Ishikawa (cell line): ENCODE measurements around the gene ANKFY1.

Experiments used
- CEBPB ChIP-seq: IDR thresholded peaks from 2 replicates; pipeline ENCODE4 v1.6.1; 2012
- CREB1 ChIP-seq: IDR thresholded peaks from 2 replicates; pipeline ENCODE4 v1.6.1; 2012; ENCODE audit warnings: low read depth
- EGR1 ChIP-seq: IDR thresholded peaks from 2 replicates; pipeline ENCODE4 v1.6.1; 2012
- EP300 ChIP-seq: IDR thresholded peaks from 2 replicates; pipeline ENCODE4 v1.6.1; 2012; ENCODE audit warnings: borderline replicate concordance
- MAX ChIP-seq: IDR thresholded peaks from 2 replicates; pipeline ENCODE4 v1.6.1; 2012
- RAD21 ChIP-seq: IDR thresholded peaks from 2 replicates; pipeline ENCODE4 v1.6.1; 2012; ENCODE audit warnings: low read depth
- TAF1 ChIP-seq: IDR thresholded peaks from 2 replicates; pipeline ENCODE4 v1.6.1; 2012; ENCODE audit warnings: low read depth, mild to moderate bottlenecking
- YY1 ChIP-seq: IDR thresholded peaks from 2 replicates; pipeline ENCODE4 v1.6.1; 2012; ENCODE audit warnings: low read depth
- TF ChIP-seq, protein P1 (sequence below): IDR thresholded peaks from 2 replicates; pipeline ENCODE4 v1.6.1; 2012
- TF ChIP-seq, protein P2 (sequence below): IDR thresholded peaks from 2 replicates; pipeline ENCODE4 v1.6.1; 2012; ENCODE audit warnings: low read depth, mild to moderate bottlenecking

- no peak for TF ChIP-seq TAF1
- no peak for TF ChIP-seq YY1
- no peak for TF ChIP-seq EGR1
- TF ChIP-seq, protein P1, sequence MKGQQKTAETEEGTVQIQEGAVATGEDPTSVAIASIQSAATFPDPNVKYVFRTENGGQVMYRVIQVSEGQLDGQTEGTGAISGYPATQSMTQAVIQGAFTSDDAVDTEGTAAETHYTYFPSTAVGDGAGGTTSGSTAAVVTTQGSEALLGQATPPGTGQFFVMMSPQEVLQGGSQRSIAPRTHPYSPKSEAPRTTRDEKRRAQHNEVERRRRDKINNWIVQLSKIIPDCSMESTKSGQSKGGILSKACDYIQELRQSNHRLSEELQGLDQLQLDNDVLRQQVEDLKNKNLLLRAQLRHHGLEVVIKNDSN: no peak
- TF ChIP-seq MAX: no peak
- no peak for TF ChIP-seq RAD21
- TF ChIP-seq, protein P2, sequence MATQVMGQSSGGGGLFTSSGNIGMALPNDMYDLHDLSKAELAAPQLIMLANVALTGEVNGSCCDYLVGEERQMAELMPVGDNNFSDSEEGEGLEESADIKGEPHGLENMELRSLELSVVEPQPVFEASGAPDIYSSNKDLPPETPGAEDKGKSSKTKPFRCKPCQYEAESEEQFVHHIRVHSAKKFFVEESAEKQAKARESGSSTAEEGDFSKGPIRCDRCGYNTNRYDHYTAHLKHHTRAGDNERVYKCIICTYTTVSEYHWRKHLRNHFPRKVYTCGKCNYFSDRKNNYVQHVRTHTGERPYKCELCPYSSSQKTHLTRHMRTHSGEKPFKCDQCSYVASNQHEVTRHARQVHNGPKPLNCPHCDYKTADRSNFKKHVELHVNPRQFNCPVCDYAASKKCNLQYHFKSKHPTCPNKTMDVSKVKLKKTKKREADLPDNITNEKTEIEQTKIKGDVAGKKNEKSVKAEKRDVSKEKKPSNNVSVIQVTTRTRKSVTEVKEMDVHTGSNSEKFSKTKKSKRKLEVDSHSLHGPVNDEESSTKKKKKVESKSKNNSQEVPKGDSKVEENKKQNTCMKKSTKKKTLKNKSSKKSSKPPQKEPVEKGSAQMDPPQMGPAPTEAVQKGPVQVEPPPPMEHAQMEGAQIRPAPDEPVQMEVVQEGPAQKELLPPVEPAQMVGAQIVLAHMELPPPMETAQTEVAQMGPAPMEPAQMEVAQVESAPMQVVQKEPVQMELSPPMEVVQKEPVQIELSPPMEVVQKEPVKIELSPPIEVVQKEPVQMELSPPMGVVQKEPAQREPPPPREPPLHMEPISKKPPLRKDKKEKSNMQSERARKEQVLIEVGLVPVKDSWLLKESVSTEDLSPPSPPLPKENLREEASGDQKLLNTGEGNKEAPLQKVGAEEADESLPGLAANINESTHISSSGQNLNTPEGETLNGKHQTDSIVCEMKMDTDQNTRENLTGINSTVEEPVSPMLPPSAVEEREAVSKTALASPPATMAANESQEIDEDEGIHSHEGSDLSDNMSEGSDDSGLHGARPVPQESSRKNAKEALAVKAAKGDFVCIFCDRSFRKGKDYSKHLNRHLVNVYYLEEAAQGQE: no peak
- no peak for TF ChIP-seq CEBPB
- TF ChIP-seq EP300: no peak
- no peak for TF ChIP-seq CREB1
Observed at GRCh38 chr17:4221899-4222659, 41.7 kb downstream of the ANKFY1 start.
